HG03432 (cell line): ENCODE data around the gene RDH14.
A peak's percentile ranks its signal among the peaks of the same experiment; 100 is the strongest.

Experiments used
- ATAC-seq: cut with Tn5 transposase; IDR thresholded peaks from one replicate; pipeline ENCODE4 v1.9.1; 2021; ENCODE audit warnings: mild to moderate bottlenecking, moderate library complexity; ENCODE audit not compliant: unreplicated experiment

Gene RDH14

GRCh38 chr2:18578033-18578432 lies 17.6 kb upstream of the RDH14 start:
- no peak for ATAC-seq

GRCh38 chr2:18566145-18566769 lies 5.8 kb upstream of the RDH14 start:
- ATAC-seq, result no peak

GRCh38 chr2:18560797-18561085 lies 288 bp upstream of the RDH14 start:
- ATAC-seq, result no peak

- ATAC-seq, result no peak
Measured at GRCh38 chr2:18559531-18560030, 872 bp downstream of the RDH14 start.

GRCh38 chr2:18558458-18558857 lies 2.0 kb downstream of the RDH14 start:
- no peak for ATAC-seq

GRCh38 chr2:18557121-18557520 lies 3.3 kb downstream of the RDH14 start:
- no peak for ATAC-seq

- no peak for ATAC-seq
Measured at GRCh38 chr2:18552351-18553077, 7.9 kb downstream of the RDH14 start.

- ATAC-seq, result no peak
Measured at GRCh38 chr2:18551623-18552022, 8.8 kb downstream of the RDH14 start.

GRCh38 chr2:18551169-18551568 lies 9.3 kb downstream of the RDH14 start:
- no peak for ATAC-seq

GRCh38 chr2:18550433-18550832 lies 10.0 kb downstream of the RDH14 start:
- no peak for ATAC-seq

- no peak for ATAC-seq
Measured at GRCh38 chr2:18549083-18549482, 11.4 kb downstream of the RDH14 start.

GRCh38 chr2:18548621-18549020 lies 11.8 kb downstream of the RDH14 start:
- no peak for ATAC-seq

- ATAC-seq, result peak; percentile 82
Measured at GRCh38 chr2:18546567-18546966, 13.9 kb downstream of the RDH14 start.

GRCh38 chr2:18545384-18545783 lies 15.1 kb downstream of the RDH14 start:
- no peak for ATAC-seq

GRCh38 chr2:18544171-18544570 lies 16.3 kb downstream of the RDH14 start:
- ATAC-seq, result no peak

- no peak for ATAC-seq
Measured at GRCh38 chr2:18540872-18541271, 19.6 kb downstream of the RDH14 start.

GRCh38 chr2:18536697-18537096 lies 23.8 kb downstream of the RDH14 start:
- no peak for ATAC-seq

- no peak for ATAC-seq
Measured at GRCh38 chr2:18536100-18536499, 24.4 kb downstream of the RDH14 start.

- ATAC-seq, result no peak
Measured at GRCh38 chr2:18531194-18531593, 29.3 kb downstream of the RDH14 start.

- no peak for ATAC-seq
Measured at GRCh38 chr2:18527822-18528221, 32.6 kb downstream of the RDH14 start.

- ATAC-seq, result no peak
Measured at GRCh38 chr2:18527326-18527725, 33.1 kb downstream of the RDH14 start.

GRCh38 chr2:18526429-18526828 lies 34.0 kb downstream of the RDH14 start:
- no peak for ATAC-seq

- no peak for ATAC-seq
Measured at GRCh38 chr2:18525852-18526251, 34.6 kb downstream of the RDH14 start.
